HG02798 (cell line): ENCODE results near the gene SCN5A.

Source experiments
- ATAC-seq: cut with Tn5 transposase; IDR thresholded peaks from one replicate; pipeline ENCODE4 v1.9.1; 2021; ENCODE audit warnings: mild to moderate bottlenecking; ENCODE audit not compliant: unreplicated experiment, poor library complexity

The SCN5A gene

GRCh38 chr3:38648024-38648658 is 1.3 kb downstream of the SCN5A start:
- no peak for ATAC-seq

DNA sequence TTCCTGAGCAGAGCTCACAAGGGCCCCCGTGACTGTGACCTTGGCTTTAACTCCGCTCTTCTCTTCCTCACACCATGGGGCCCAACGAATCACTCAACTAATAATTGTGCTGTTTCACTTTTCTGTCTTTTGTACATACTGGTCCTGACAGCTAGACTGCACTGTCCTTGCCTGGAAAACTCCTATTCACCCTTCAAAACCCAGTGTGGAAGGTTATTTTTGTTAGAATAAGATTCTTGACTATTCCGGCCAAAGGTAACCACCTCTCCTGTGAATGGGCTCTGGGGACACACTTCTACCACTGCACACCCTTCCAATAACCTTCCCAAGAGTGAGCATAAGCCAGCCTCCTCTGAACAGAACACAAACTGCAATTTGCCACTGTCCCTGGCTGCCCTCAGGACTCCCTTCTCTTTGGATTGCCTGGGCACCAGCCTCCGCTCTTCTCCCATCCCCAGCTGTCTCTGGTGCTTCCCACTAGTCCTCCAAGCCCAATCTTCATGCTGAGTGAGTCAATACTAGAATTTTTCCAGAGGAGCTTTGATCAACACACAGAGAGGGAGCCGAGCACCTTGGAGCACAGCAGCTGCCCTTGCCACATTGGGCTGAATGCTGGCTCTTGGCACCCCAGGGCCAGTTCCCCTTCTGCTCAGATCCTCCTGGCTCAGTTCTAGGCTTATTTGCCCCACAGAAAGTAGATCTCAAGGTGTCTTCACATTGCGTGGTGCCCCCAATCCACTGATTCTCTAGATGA is 2.1 kb downstream of the SCN5A start:
- no peak for ATAC-seq

- ATAC-seq: no peak
Measured at GRCh38 chr3:38646630-38647029, 2.9 kb downstream of the SCN5A start.

DNA sequence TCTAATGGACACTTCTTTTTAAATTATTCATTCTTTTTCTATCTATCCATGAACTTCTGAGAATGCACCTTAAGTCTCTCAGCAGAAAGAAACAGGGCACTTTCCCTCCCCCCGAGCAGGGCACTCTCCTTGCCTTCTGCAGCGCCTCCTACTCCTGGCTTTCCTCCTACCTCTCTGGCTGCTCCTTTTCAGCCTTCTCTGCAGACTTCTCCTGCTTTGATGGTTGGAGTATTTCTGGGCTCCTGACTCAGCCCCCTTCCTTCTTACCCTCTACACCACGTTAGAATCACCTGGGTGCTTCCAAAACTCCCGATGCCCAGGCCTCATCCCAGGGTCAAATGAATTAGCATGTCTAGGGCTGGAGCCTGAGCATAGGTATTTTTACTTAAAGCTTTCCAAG is 3.4 kb downstream of the SCN5A start:
- ATAC-seq: no peak

DNA sequence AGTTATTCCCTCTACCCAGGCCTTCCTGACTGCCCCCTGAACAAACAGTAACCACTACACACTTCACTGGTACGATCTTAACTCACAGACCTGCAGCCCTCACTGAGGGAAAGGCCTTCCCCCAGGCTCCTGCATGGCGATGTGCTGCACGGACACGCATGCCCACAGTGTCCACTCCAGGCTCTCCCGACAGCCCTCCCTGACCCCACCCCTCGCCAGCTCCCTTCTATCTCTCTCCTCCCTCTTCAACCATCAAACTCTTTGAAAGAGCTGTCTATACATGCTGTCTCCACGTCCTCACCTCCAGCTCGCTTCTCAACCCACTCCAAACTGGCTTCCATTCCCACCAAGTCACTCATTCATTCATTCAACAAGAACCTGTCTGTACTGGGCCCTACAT is 3.9 kb downstream of the SCN5A start:
- no peak for ATAC-seq

- no peak for ATAC-seq
Measured at GRCh38 chr3:38645076-38645475, 4.4 kb downstream of the SCN5A start.

DNA sequence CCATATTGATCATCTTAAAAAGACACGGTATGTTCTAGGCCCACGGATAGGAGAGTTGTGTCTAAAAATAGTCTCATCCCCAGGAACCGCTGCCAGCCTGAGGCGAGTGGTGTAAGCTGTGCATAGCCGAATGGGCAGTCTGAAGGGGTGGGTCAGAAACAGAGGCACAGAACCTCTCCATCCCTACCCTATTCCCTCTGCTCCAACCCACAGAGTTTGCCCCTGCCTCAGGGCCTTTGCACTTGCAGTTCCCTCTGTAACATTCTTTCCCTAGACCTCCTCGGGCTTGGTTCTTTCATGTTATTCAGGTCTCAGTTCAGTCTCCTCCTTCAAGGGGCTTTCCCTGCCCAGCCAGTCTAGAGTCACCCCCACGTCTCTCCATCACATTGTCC is 4.8 kb downstream of the SCN5A start:
- no peak for ATAC-seq

- ATAC-seq: no peak
Measured at GRCh38 chr3:38644016-38644661, 5.3 kb downstream of the SCN5A start.

DNA sequence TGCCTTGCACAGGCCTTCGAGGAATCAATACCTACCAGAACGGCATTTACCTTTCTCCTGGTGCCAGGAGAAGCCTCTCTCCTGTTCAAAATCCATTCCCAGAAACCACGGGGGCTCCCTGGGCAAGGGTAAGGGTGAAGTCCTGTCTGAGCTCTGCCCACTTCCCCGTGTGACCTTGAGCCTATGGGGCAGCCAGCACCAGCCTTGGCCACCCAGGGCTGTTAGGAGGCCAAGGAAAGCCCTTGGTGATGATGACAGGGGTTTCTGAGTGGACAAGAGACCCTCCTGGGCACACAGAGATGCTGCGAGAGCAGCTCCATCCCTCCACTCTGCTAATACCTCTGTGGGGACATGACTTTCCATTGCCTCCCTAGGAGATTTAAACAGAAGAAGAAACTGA is 5.9 kb downstream of the SCN5A start:
- no peak for ATAC-seq

- no peak for ATAC-seq
Measured at GRCh38 chr3:38643090-38643489, 6.4 kb downstream of the SCN5A start.

DNA sequence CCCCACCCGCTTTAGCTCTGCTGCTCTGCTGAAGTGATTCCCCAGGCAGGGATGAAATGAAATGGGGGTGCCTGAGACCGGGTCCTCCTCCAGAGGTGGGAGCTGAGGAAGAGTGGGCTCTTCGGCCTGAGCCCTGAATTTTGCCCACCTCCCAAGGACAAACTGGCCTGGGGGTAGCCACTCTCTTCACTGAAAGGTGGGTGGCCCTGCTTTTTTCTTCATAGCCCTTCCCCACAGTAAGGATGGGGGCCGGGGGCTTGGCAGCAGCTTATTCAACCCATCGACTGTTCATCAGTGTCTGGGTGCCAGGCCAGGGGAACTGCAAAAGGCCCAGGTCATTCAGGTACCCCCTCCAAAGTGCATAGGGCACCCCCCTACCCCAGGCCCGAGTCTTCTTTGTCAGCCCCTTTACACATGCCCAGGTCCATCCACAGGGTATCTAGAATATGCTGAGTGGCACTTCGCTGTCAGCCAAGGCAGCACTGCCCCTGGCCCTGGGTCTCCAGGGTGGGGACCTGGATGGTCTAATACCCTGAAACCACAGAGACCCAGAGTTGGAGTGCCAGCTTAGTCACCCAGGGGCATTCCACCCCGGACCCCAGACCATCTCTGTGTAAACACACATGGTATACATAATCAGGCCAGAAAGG is 7.9 kb downstream of the SCN5A start:
- ATAC-seq: no peak

DNA sequence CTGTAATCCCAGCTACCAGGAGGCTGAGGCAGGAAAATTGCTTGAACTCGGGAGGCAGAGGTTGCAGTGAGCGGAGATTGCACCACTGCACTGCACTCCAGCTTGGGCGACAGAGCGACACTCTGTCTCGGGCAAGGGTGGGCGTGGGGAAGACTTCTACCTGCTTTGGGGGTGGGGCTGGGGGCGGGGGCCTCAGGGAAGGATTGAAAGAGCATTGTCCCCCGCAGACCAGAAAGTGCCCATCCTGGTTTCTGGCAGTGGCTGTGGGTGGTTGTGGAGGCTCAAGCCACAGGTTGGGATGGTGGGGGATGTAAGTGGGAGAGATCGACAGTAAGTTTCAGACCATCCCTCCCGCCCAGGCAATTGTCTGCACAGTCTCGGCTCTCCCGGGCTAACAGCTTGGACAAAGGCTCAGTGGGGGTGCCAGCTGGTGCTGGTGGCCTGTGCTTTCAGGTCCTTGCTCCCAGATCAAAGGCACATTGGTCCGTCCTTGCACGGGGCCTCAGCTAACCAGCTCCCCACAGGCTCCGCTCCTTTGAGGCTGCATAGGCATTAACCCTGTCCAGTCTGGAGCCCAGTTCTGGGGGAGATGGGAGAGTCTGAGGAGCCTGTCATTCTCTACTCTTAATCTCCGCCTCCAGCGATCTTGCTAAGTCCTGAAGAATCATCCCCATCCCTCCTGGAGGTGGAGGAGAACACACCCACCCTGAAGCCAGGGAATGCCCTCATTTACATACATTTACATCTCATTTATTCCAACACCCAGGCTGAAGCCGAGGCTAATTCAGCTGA is 8.6 kb downstream of the SCN5A start:
- ATAC-seq: no peak

- ATAC-seq: no peak
Measured at GRCh38 chr3:38638354-38638753, 11.1 kb downstream of the SCN5A start.

DNA sequence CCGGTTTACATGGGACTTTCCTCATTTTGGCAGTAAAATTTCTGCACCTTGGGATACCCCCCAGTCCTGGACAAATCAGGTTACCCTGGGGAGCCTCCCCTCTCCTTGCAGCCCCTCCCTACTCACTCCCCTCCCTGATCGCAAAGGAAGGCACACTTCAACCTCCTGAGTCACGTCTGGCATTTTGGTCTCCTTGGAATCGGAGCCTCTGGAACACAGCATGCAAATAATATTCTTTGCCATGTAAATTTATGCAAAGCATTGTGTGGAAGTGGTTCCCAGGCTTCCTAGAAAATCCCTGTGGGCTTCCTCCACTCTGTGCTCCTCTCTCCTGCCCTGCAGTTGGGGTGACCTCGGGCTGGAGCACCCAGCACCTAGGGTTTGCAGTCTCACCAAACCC is 11.6 kb downstream of the SCN5A start:
- no peak for ATAC-seq

DNA sequence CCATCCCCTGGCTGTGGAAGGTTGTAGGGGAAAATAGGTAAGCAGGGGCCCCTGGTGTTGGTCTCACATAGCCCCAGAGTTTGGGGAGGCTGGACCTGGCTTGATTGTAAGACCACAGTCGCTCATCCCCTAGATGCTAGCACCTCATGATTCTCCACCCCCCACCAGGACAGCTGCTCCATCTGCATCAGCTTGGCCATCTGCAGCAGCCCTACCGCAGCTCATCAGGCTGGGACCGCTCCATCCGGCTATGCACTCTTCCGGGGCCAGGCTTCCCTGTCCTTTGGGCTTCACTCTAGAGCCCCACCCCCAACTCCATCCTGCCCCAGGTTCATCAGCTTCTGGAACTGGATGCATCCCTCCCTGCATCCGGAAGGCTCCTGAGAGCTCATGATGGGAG is 12.6 kb downstream of the SCN5A start:
- ATAC-seq: no peak

DNA sequence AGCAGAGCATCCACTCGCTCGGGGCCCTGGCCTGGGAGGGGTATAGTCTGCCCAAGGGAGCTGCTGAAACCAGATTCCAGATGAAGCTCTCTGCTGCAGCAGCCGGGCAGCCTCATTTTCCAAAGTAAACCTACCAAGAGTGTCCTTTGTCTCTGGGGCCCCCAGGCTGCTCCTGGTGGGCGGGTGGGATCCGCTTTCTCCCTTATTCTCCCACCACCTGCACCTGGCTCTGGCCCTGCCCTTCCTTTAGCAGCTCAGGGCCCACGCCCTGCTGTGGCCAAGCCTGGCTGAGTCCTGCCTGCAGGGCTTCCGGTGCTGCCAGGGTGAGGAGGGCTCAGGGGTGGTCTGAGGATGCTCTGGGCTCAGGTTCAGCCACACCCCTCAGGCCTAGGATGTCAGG is 13.0 kb downstream of the SCN5A start:
- ATAC-seq: no peak

- no peak for ATAC-seq
Measured at GRCh38 chr3:38634111-38634510, 15.4 kb downstream of the SCN5A start.

DNA sequence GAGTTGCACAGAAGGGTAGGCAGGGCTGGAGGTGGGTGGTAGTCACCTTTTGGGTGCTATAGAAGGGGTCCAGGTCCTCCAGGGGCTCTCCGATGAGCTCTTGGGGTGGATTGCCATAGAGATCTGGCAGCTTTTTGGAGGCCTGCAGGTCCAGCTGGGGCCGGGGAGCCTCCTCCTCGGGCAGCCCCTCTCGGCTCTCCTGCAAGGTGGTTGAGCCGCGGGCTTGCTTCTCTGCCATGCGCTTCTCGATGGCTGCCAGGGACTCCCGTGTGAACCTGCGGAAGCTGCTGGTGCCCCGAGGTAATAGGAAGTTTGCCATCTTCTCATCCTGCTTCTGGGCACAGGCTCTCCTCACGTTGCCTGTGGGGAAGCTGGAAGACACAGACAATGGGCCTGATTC is 16.5 kb downstream of the SCN5A start:
- ATAC-seq: no peak

DNA sequence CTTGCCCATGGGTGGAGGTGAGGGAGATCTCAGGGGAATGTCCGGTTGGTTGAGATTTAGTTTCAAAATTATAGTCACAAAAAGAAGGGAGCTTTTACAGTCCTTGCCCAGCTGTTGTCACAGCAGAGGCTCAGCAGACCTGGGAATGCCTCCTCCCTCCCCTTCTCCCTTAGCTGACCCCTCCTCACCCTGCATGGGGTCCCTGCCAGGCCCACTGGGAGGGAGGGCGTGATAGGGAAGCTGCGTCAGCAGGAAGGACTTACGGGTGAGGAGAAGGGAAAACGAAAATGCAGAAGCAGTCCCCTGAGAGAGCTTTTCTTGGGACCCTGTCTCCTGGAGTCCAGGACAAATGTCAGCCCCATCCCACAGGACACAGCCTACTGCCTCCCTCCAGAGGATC is 18.9 kb downstream of the SCN5A start:
- ATAC-seq: no peak

GRCh38 chr3:38630070-38630469 is 19.4 kb downstream of the SCN5A start:
- no peak for ATAC-seq
